ENCODE data around the gene LAPTM5. TPM values are rescaled to one million over a fixed set of nuclear protein-coding genes. Genes with fewer than 3 reads are reported as not detected.

LAPTM5 gene
- total and polyA plus RNA-seq, 4 donors: 18.0 to 46.2 (median 28.1) TPM

- Histone ChIP-seq H3K9ac (ENCODE audit: low read depth in 1 of 2, low read length in 2 of 2) (no peak overlapping the region), H3K36me3 (ENCODE audit: control insufficient read depth in 4 of 4, insufficient read depth in 3 of 4, low read depth in 1 of 4, low read length in 3 of 4) (no peaks in the 10 kb centered on the region), H3K4me1 (ENCODE audit: control insufficient read depth in 4 of 4, insufficient read depth in 4 of 4, low read length in 3 of 4) (no peaks in the 10 kb centered on the region), H3K9me3 (ENCODE audit: control insufficient read depth in 4 of 4, low read length in 3 of 4) (no peaks in the 10 kb centered on the region), H3K27me3 (ENCODE audit: control insufficient read depth in 4 of 4, insufficient read depth in 4 of 4, low read length in 3 of 4) (peaks cover 0 to 3% (median 0%) of the 10 kb centered on the region in 4 donors), H3K4me3 (ENCODE audit: low read depth in 1 of 3, low read length in 3 of 3) (no peak overlapping the region), H3K27ac (ENCODE audit: low read depth in 1 of 2, low read length in 2 of 2) (no peak overlapping the region)
- WGBS: 94% methylated on average over 4 of the region's 4 CpGs
- TF ChIP-seq HNF4G (IDR thresholded peaks at IDR 0.05) (no peak), YY1 (IDR thresholded peaks at IDR 0.05) (no peak), JUND (IDR thresholded peaks at IDR 0.05) (no peak), ZBTB33 (IDR thresholded peaks at IDR 0.05) (no peak), ATF3 (IDR thresholded peaks at IDR 0.05) (no peak), TAF1 (conservative IDR thresholded peaks at IDR 0.05) (no peak), EGR1 (IDR thresholded peaks at IDR 0.05; ENCODE audit: low read depth in 2 of 2) (no peak), FOXA2 (IDR thresholded peaks at IDR 0.05) (no peak), NR2F2 (IDR thresholded peaks at IDR 0.05) (no peak), MAX (IDR thresholded peaks at IDR 0.05) (no peak), FOXA1 (IDR thresholded peaks at IDR 0.05) (no peak), GABPA (IDR thresholded peaks at IDR 0.05 in 1 of 2, conservative IDR thresholded peaks at IDR 0.05 in 1 of 2) (no peak)
- DNase-seq (ENCODE audit: low spot score): no peak
Observed at GRCh38 chr1:30684259-30684658, 73.3 kb downstream of the LAPTM5 start.

- H3K27ac ChIP-seq (ENCODE audit: low read depth in 1 of 2, low read length in 2 of 2): no peak overlapping the region
- no peak for DNase-seq (ENCODE audit: low spot score)
- 77% methylated on average over 5 of the region's 5 CpGs for WGBS
- no peaks in the 10 kb centered on the region for H3K4me1 ChIP-seq (ENCODE audit: control insufficient read depth in 4 of 4, insufficient read depth in 4 of 4, low read length in 3 of 4)
- no peaks in the 10 kb centered on the region for H3K9me3 ChIP-seq (ENCODE audit: control insufficient read depth in 4 of 4, low read length in 3 of 4)
- H3K36me3 ChIP-seq (ENCODE audit: control insufficient read depth in 4 of 4, insufficient read depth in 3 of 4, low read depth in 1 of 4, low read length in 3 of 4): no peaks in the 10 kb centered on the region
- H3K4me3 ChIP-seq (ENCODE audit: low read depth in 1 of 3, low read length in 3 of 3): no peak overlapping the region
- no peak for TF ChIP-seq ATF3 (IDR thresholded peaks at IDR 0.05)
- TF ChIP-seq SP1 (IDR thresholded peaks at IDR 0.05): no peak
- TF ChIP-seq REST (IDR thresholded peaks at IDR 0.05): no peak
- TF ChIP-seq MAX (IDR thresholded peaks at IDR 0.05): no peak
- no peak for TF ChIP-seq FOXA2 (IDR thresholded peaks at IDR 0.05)
- TF ChIP-seq FOXA1 (IDR thresholded peaks at IDR 0.05): no peak
- no peak for TF ChIP-seq TAF1 (conservative IDR thresholded peaks at IDR 0.05)
- no peak for TF ChIP-seq RAD21 (IDR thresholded peaks at IDR 0.05)
- TF ChIP-seq JUND (IDR thresholded peaks at IDR 0.05): no peak
- TF ChIP-seq GABPA (IDR thresholded peaks at IDR 0.05 in 1 of 2, conservative IDR thresholded peaks at IDR 0.05 in 1 of 2): no peak
- TF ChIP-seq CTCF (IDR thresholded peaks at IDR 0.05; ENCODE audit: low read depth, low read length, missing input control): no peak
- TF ChIP-seq HNF4G (IDR thresholded peaks at IDR 0.05): no peak
- TF ChIP-seq RXRA (IDR thresholded peaks at IDR 0.05): no peak
- no peak for TF ChIP-seq ZBTB33 (IDR thresholded peaks at IDR 0.05)
- no peak for TF ChIP-seq YY1 (IDR thresholded peaks at IDR 0.05)
- H3K27me3 ChIP-seq (ENCODE audit: control insufficient read depth in 4 of 4, insufficient read depth in 4 of 4, low read length in 3 of 4): peaks cover 0 to 3% (median 0%) of the 10 kb centered on the region in 4 donors
- no peak overlapping the region for H3K9ac ChIP-seq (ENCODE audit: low read depth in 1 of 2, low read length in 2 of 2)
Observed at GRCh38 chr1:30683699-30684098, 73.9 kb downstream of the LAPTM5 start.
